NCI-H2081 (cell line): Measurements from ENCODE around the gene AATF.
"Not testable (repeated sequence)": the region's sequence is repeated elsewhere in the genome, so short reads cannot be mapped to it uniquely, and the experiment has no call there.

Experiments used
- DNase-seq, 2 experiments: peaks; one replicate each; lab custom pipeline; 2025; lab: John Stamatoyannopoulos, UW

Gene AATF

GRCh38 chr17:37047631-37048104 lies 98.9 kb downstream of the AATF start:
- DNase-seq, result peak; percentile 84 to 86

- DNase-seq, result no peak
These were observed 100.1 kb downstream of the AATF start for GRCh38 chr17:37048811-37049210.

GRCh38 chr17:37050920-37051319 lies 102.2 kb downstream of the AATF start:
- DNase-seq, result no peak

- DNase-seq, result no peak
These were observed 102.6 kb downstream of the AATF start for GRCh38 chr17:37051381-37051780.

- DNase-seq, result no peak
These were observed 103.1 kb downstream of the AATF start for GRCh38 chr17:37051833-37052232.

- DNase-seq, result no peak
These were observed 103.7 kb downstream of the AATF start for GRCh38 chr17:37052450-37052849.

- no peak for DNase-seq
These were observed 106.1 kb downstream of the AATF start for GRCh38 chr17:37054894-37055293.

- DNase-seq, result no peak
These were observed 107.9 kb downstream of the AATF start for GRCh38 chr17:37056622-37057021.

GRCh38 chr17:37059493-37059892 lies 110.7 kb downstream of the AATF start:
- no peak for DNase-seq

- DNase-seq, result no peak
These were observed 111.3 kb downstream of the AATF start for GRCh38 chr17:37060094-37060493.

GRCh38 chr17:37060928-37061327 lies 112.2 kb downstream of the AATF start:
- DNase-seq, result no peak

- DNase-seq, result no peak
These were observed 113.3 kb downstream of the AATF start for GRCh38 chr17:37062021-37062420.

- no peak for DNase-seq
These were observed 115.5 kb downstream of the AATF start for GRCh38 chr17:37064206-37064605.

- DNase-seq, result no peak
These were observed 116.2 kb downstream of the AATF start for GRCh38 chr17:37064956-37065355.

GRCh38 chr17:37065486-37066321 lies 117.0 kb downstream of the AATF start:
- no peak for DNase-seq

- no peak for DNase-seq
These were observed 117.8 kb downstream of the AATF start for GRCh38 chr17:37066322-37067255.

GRCh38 chr17:37067555-37068111 lies 118.9 kb downstream of the AATF start:
- DNase-seq, result no peak

- DNase-seq, result no peak
These were observed 119.5 kb downstream of the AATF start for GRCh38 chr17:37068266-37068665.

- DNase-seq, result peak in 1 of 2 experiments; percentile 27
These were observed 120.3 kb downstream of the AATF start for GRCh38 chr17:37069087-37069486.

GRCh38 chr17:37073464-37073863 lies 124.7 kb downstream of the AATF start:
- DNase-seq, result not testable (repeated sequence)

GRCh38 chr17:37079065-37079708 lies 130.4 kb downstream of the AATF start:
- no peak for DNase-seq

- no peak for DNase-seq
These were observed 131.0 kb downstream of the AATF start for GRCh38 chr17:37079735-37080134.
